Caco-2 (cell line): ENCODE measurements around the gene SDR42E1. TPM values are rescaled to one million over a fixed set of nuclear protein-coding genes. Genes with fewer than 3 reads are reported as not detected.

Source experiments
- BruUV-seq: library from RNA; stranded (reverse); fragments of 400-500 nt; replicated peaks from 2 replicates; lab custom pipeline; 2021; lab: Mats Ljungman, UMichigan
- CTCF ChIA-PET: fragments of 300-600 bp; sonication (Branson Sonifier 250); formaldehyde crosslinking; loops from one replicate; lab custom pipeline; 2022; ENCODE audit warnings: antibody characterized with exemption; lab: Charles Lee
- POLR2A ChIA-PET: fragments of 300-600 bp; sonication (Branson Sonifier 250); formaldehyde crosslinking; loops from one replicate; lab custom pipeline; 2022; ENCODE audit warnings: antibody characterized with exemption; lab: Charles Lee
- DNase-seq, 2 experiments: peaks; one replicate each; pipeline versions ENCODE4 v3.0.0 to v3.0.0-alpha.2; 2020 to 2022
- H3K27me3 ChIP-seq: replicated peaks from 2 replicates; pipeline ENCODE4 v1.6.0; 2011; ENCODE audit warnings: low read length; ENCODE audit not compliant: control insufficient read depth, insufficient read depth
- H3K36me3 ChIP-seq: 2 replicates; pipeline ENCODE4 v1.5.1; 2011; ENCODE audit warnings: low read length; ENCODE audit not compliant: control insufficient read depth, insufficient read depth
- H3K4me1 ChIP-seq: fragments of 250-450 bp; sonication (Bioruptor Pico); 2 replicates; pipeline ENCODE4 v1.5.1; 2020; ENCODE audit warnings: mild to moderate bottlenecking
- H3K4me3 ChIP-seq: 2 replicates; pipeline ENCODE4 v1.5.1; 2011; ENCODE audit warnings: low read depth, mild to moderate bottlenecking, control low read depth, low read length
- H3K9me3 ChIP-seq: fragments of 250-450 bp; sonication (Bioruptor Pico); 2 replicates; pipeline ENCODE4 v1.5.1; 2020; ENCODE audit warnings: mild to moderate bottlenecking, moderate library complexity
- H3K27ac Mint-ChIP-seq: one replicate; pipeline ENCODE4 v1.8.0; 2022; ENCODE audit warnings: mixed read lengths; ENCODE audit not compliant: unreplicated experiment
- H3K27me3 Mint-ChIP-seq: one replicate; pipeline ENCODE4 v1.8.0; 2022; ENCODE audit warnings: mixed read lengths; ENCODE audit not compliant: insufficient read depth, unreplicated experiment
- H3K36me3 Mint-ChIP-seq: one replicate; pipeline ENCODE4 v1.8.0; 2022; ENCODE audit warnings: mild to moderate bottlenecking, mixed read lengths; ENCODE audit not compliant: insufficient read depth, unreplicated experiment
- H3K4me1 Mint-ChIP-seq: one replicate; pipeline ENCODE4 v1.8.0; 2022; ENCODE audit warnings: low read depth, mixed read lengths; ENCODE audit not compliant: unreplicated experiment
- H3K4me3 Mint-ChIP-seq: one replicate; pipeline ENCODE4 v1.8.0; 2022; ENCODE audit warnings: mild to moderate bottlenecking, moderate library complexity, mixed read lengths; ENCODE audit not compliant: unreplicated experiment
- H3K9me3 Mint-ChIP-seq: one replicate; pipeline ENCODE4 v1.8.0; 2022; ENCODE audit warnings: mixed read lengths; ENCODE audit not compliant: unreplicated experiment
- intact Hi-C: fragments of 100-400 bp; cut with micrococcal nuclease; formaldehyde crosslinking; loops from one replicate; pipeline ENCODE4 v1.10.0; 2022; ENCODE audit not compliant: unreplicated experiment
- total RNA-seq: library from RNA; stranded (reverse); gene quantifications from 2 replicates; pipeline ENCODE4 v1.2.3, GENCODE V29; 2022
- TF ChIP-seq, protein P1 (sequence below), 2 experiments: fragments of 200-600 bp in 1 of 2; IDR thresholded peaks; 1 replicate in 1 of 2; 2 replicates in 1 of 2; pipeline versions ENCODE4 v1.5.1 to v1.8.0; 2011 to 2022; ENCODE audit warnings: antibody characterized with exemption in 1 of 2, control low read depth in 1 of 2, inconsistent platforms in 1 of 2, low read depth in 1 of 2, low read length in 1 of 2, mild to moderate bottlenecking in 1 of 2, moderate library complexity in 1 of 2; ENCODE audit not compliant: insufficient read depth in 1 of 2, severe bottlenecking in 1 of 2, unreplicated experiment in 1 of 2

SDR42E1 gene
- total RNA-seq, 1 experiment from 2014 or later = 5.3 TPM

DNA sequence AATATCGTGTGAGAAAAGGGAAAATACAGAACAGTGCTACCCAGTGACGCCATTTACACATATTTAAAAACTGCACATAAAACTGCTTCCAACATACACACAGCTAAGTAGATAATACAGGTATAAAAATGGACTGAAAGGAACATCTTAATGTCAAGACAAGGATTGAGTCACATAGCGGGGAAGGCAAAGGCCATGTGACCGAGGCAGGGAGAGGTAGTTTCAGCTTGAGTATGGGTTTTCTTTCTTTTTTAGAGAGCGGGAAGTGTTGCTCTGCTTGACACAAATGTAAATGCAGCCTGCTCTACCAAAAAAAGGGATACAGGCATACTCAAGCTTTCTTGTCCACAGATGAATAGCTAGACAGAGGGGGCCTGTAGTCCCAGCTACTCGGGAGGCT is 46.5 kb downstream of the SDR42E1 start:
- H3K27me3 ChIP-seq = no peaks in the 10 kb centered on the region
- ChIA-PET POLR2A (no interaction called here), CTCF (interaction anchor here (1.1 kb wide), 1 partner anchor 265 kb away, joined by 8 read pairs; no protein-coding TSS in a partner anchor)
- TF ChIP-seq, protein P1, sequence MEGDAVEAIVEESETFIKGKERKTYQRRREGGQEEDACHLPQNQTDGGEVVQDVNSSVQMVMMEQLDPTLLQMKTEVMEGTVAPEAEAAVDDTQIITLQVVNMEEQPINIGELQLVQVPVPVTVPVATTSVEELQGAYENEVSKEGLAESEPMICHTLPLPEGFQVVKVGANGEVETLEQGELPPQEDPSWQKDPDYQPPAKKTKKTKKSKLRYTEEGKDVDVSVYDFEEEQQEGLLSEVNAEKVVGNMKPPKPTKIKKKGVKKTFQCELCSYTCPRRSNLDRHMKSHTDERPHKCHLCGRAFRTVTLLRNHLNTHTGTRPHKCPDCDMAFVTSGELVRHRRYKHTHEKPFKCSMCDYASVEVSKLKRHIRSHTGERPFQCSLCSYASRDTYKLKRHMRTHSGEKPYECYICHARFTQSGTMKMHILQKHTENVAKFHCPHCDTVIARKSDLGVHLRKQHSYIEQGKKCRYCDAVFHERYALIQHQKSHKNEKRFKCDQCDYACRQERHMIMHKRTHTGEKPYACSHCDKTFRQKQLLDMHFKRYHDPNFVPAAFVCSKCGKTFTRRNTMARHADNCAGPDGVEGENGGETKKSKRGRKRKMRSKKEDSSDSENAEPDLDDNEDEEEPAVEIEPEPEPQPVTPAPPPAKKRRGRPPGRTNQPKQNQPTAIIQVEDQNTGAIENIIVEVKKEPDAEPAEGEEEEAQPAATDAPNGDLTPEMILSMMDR (IDR thresholded peaks at IDR 0.05; ENCODE audit: insufficient read depth in 1 of 2, low read depth in 1 of 2, low read length in 1 of 2, severe bottlenecking in 1 of 2, unreplicated experiment in 1 of 2) = no peak
- H3K4me3 Mint-ChIP-seq = no peak overlapping the region
- no peak for DNase-seq
- no peaks in the 10 kb centered on the region for H3K4me1 Mint-ChIP-seq
- H3K27ac Mint-ChIP-seq = no peak overlapping the region
- no peaks in the 10 kb centered on the region for H3K36me3 Mint-ChIP-seq
- H3K9me3 ChIP-seq = no peaks in the 10 kb centered on the region
- no TSS peak for BruUV-seq
- H3K9me3 Mint-ChIP-seq = no peaks in the 10 kb centered on the region
- H3K36me3 ChIP-seq = no peaks in the 10 kb centered on the region
- H3K27me3 Mint-ChIP-seq = peaks cover 25% of the 10 kb centered on the region
- no peak overlapping the region for H3K4me3 ChIP-seq
- H3K4me1 ChIP-seq = no peaks in the 10 kb centered on the region
- intact Hi-C loops = no loop called here

DNA sequence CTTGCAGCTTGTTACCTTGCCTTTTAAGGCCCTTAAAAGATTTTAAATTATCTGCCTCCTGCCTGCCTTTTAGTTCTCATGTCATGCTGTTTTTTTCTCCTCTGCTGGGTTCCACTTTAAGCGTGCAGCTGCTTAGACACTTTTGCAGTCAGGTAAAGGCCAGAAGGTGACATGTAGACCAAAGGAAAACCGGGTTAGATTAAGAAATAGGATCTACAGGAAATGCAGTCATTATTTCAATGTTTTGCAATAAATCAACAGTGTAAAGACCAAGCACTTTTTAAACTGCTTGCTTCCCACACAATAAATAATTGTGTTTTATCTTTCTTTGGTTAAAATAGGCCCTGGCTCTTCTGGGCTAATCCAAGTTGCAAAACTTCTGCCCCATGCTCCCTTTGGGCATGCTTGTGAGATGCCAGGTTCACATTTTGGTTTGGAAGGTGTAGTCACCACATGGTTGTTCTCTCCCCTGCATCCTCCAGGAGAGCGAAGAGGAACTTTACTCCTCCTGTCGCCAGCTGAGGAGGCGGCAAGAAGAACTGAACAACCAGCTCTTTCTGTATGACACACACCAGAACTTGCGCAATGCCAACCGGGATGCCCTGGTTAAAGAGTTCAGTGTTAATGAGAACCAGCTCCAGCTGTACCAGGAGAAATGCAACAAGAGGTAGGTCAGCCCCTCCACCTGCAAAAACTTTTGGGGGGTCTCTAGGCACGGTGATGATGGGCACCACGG is 54.9 kb downstream of the SDR42E1 start:
- POLR2A ChIA-PET = no interaction called here
- H3K4me3 ChIP-seq = no peak overlapping the region
- Mint-ChIP-seq H3K36me3 (no peaks in the 10 kb centered on the region), H3K9me3 (peaks cover 3% of the 10 kb centered on the region), H3K27ac (no peak overlapping the region), H3K27me3 (no peaks in the 10 kb centered on the region), H3K4me3 (no peak overlapping the region), H3K4me1 (no peaks in the 10 kb centered on the region)
- no peak for DNase-seq
- no peaks in the 10 kb centered on the region for H3K27me3 ChIP-seq
- no peaks in the 10 kb centered on the region for H3K4me1 ChIP-seq
- H3K9me3 ChIP-seq = peaks cover 7% of the 10 kb centered on the region; the same call in 1 of the 2 replicates
- TF ChIP-seq, protein P1 (IDR thresholded peaks at IDR 0.05; ENCODE audit: insufficient read depth in 1 of 2, low read depth in 1 of 2, low read length in 1 of 2, severe bottlenecking in 1 of 2, unreplicated experiment in 1 of 2) = no peak
- intact Hi-C loops = no loop called here
- no TSS peak for BruUV-seq
- no peaks in the 10 kb centered on the region for H3K36me3 ChIP-seq
- CTCF ChIA-PET = no interaction called here

DNA sequence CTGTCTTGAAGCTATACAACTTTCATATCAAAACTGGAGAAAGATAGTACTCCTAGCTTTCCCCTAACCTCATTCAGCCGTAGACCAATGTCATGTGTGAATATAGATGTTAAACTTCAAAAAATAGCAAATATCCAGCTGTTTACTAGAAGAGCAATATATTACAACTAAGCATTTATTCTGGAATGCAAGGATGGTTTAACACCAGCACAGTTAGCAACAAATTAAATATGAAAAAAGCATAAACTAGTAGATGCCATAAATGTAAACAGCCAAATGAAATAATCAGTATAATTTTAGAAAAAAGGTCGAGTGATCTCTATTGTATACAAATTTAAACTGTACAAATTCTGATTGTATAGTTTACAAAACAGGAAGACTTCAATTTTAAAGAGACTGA is 59.7 kb downstream of the SDR42E1 start:
- no peaks in the 10 kb centered on the region for H3K4me1 Mint-ChIP-seq
- BruUV-seq = no TSS peak
- H3K9me3 Mint-ChIP-seq = peaks cover 23% of the 10 kb centered on the region
- intact Hi-C loops = no loop called here
- Histone ChIP-seq H3K27me3 (no peaks in the 10 kb centered on the region), H3K9me3 (peaks cover 16% of the 10 kb centered on the region; the same call in 1 of the 2 replicates), H3K36me3 (no peaks in the 10 kb centered on the region), H3K4me1 (no peaks in the 10 kb centered on the region), H3K4me3 (no peak overlapping the region)
- ChIA-PET CTCF (no interaction called here), POLR2A (no interaction called here)
- no peaks in the 10 kb centered on the region for H3K27me3 Mint-ChIP-seq
- H3K27ac Mint-ChIP-seq = no peak overlapping the region
- no peak for DNase-seq
- TF ChIP-seq, protein P1 (IDR thresholded peaks at IDR 0.05; ENCODE audit: insufficient read depth in 1 of 2, low read depth in 1 of 2, low read length in 1 of 2, severe bottlenecking in 1 of 2, unreplicated experiment in 1 of 2) = no peak
- no peak overlapping the region for H3K4me3 Mint-ChIP-seq
- H3K36me3 Mint-ChIP-seq = no peaks in the 10 kb centered on the region
